Smooth muscle cell (in vitro differentiated cells): ENCODE results near the gene KIF5A. TPM values are rescaled to one million over a fixed set of nuclear protein-coding genes. Genes with fewer than 3 reads are reported as not detected.

ENCODE experiments used
- DNase-seq: peaks from one replicate; lab custom pipeline; 2025; ENCODE audit not compliant: unreplicated experiment; lab: John Stamatoyannopoulos, UW
- H2AFZ ChIP-seq: fragments of 200-600 bp; sonication (generic); 2 replicates; pipeline ENCODE4 v1.6.0; 2016; ENCODE audit warnings: antibody characterized with exemption, low read depth, mild to moderate bottlenecking
- H3F3A ChIP-seq: fragments of 200-600 bp; sonication (generic); 2 replicates; pipeline ENCODE4 v1.6.0; 2017; ENCODE audit warnings: antibody characterized with exemption, low read depth
- H3K27ac ChIP-seq: fragments of 200-600 bp; sonication (generic); 2 replicates; pipeline ENCODE4 v1.5.1; 2016; ENCODE audit warnings: low read depth, mild to moderate bottlenecking
- H3K27me3 ChIP-seq: fragments of 200-600 bp; sonication (generic); 2 replicates; pipeline ENCODE4 v1.6.1; 2016; ENCODE audit warnings: low read depth, mild to moderate bottlenecking
- H3K36me3 ChIP-seq: fragments of 200-600 bp; sonication (generic); 2 replicates; pipeline ENCODE4 v1.5.1; 2016; ENCODE audit warnings: low read depth
- H3K4me1 ChIP-seq: fragments of 200-600 bp; sonication (generic); 2 replicates; pipeline ENCODE4 v1.5.1; 2016; ENCODE audit warnings: low read depth
- H3K4me2 ChIP-seq: fragments of 200-600 bp; sonication (generic); 2 replicates; pipeline ENCODE4 v1.6.0; 2016; ENCODE audit warnings: mild to moderate bottlenecking
- H3K4me3 ChIP-seq: fragments of 200-600 bp; sonication (generic); 2 replicates; pipeline ENCODE4 v1.5.1; 2016; ENCODE audit warnings: mild to moderate bottlenecking
- H3K79me2 ChIP-seq: fragments of 200-600 bp; sonication (generic); 2 replicates; pipeline ENCODE4 v1.6.0; 2016; ENCODE audit warnings: low read depth, mild to moderate bottlenecking
- H3K9ac ChIP-seq: fragments of 200-600 bp; sonication (generic); 2 replicates; pipeline ENCODE4 v1.6.0; 2016; ENCODE audit warnings: low read depth
- H3K9me3 ChIP-seq: fragments of 200-600 bp; sonication (generic); replicated peaks from 2 replicates; pipeline ENCODE4 v1.5.1; 2016; ENCODE audit warnings: low read depth
- H4K20me1 ChIP-seq: fragments of 200-600 bp; sonication (generic); 2 replicates; pipeline ENCODE4 v1.6.0; 2016; ENCODE audit warnings: low read depth
- WGBS: methylation state at CpG from one replicate; pipeline ENCODE4 v1.1.7; 2016; ENCODE audit warnings: low lambda C conversion rate; 5-methylcytosine and 5-hydroxymethylcytosine counted together
- polyA plus RNA-seq: library from polyadenylated mRNA; unstranded; fragments of >200 nt; fragmentation: Nextera tagmentation; extraction: Ambion mirVana; gene quantifications from 2 replicates; pipeline ENCODE4 v1.2.1, GENCODE V29; 2016
- total RNA-seq: library from RNA; depleted of rRNA; stranded (reverse); fragments of >200 nt; gene quantifications from 2 replicates; pipeline ENCODE4 v1.2.3, GENCODE V29; 2014
- TF ChIP-seq, protein P1 (sequence below): fragments of 200-600 bp; sonication (generic); IDR thresholded peaks from 2 replicates; pipeline ENCODE4 v1.5.1; 2017; ENCODE audit warnings: borderline replicate concordance, mild to moderate bottlenecking, antibody characterized with exemption; ENCODE audit not compliant: insufficient read depth, poor library complexity, severe bottlenecking

KIF5A gene
- total and polyA plus RNA-seq, 2 experiments from 2014 or later: 0.34 to 2.8 TPM

DNA sequence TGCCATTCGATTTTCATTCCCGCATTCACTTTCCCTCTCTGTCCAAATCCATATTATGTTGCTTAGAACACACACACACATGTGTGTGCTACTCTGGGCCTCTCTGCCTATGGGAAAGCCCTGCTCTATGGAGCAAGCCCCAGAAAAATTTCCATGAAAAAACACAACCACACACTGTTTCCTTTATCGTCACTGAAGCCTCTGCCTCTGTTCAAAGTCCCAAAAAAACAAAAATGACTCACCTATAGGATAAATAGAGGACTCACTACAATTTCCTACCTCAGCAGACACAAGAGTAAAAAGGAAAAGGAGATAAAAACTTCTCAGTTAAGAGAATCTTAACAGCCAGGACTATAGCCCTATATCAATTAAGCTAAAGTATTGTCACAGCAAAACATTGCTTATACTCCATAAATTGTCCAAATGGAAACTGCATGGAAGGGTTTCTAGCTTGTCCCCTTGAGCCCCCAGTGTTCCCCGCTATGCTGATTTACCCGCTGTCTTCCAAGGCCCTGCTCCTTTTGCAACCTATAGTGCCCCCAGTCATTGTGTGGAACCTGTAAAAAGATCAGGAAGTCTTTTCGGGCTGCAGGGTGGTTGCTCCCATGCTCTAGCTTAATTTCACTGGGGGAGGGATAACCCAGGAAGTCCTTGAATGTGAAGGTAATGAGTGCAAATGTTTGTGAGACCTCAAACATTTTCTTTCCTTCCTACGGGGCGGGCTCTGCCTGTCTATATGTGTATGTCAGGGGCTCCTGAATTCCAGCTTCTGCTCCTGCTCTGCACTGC, 30.0 kb downstream of the KIF5A start:
- Histone ChIP-seq H3K36me3 (no peaks in the 10 kb centered on the region), H3K9ac (no peak overlapping the region), H3K4me3 (no peak overlapping the region), H3F3A (no peaks in the 10 kb centered on the region), H3K27ac (no peak overlapping the region), H3K9me3 (no peaks in the 10 kb centered on the region), H3K4me2 (no peak overlapping the region), H3K27me3 (peaks cover 2% of the 10 kb centered on the region), H2AFZ (no peak overlapping the region), H3K4me1 (no peaks in the 10 kb centered on the region), H4K20me1 (no peaks in the 10 kb centered on the region), H3K79me2 (no peaks in the 10 kb centered on the region)
- TF ChIP-seq, protein P1, sequence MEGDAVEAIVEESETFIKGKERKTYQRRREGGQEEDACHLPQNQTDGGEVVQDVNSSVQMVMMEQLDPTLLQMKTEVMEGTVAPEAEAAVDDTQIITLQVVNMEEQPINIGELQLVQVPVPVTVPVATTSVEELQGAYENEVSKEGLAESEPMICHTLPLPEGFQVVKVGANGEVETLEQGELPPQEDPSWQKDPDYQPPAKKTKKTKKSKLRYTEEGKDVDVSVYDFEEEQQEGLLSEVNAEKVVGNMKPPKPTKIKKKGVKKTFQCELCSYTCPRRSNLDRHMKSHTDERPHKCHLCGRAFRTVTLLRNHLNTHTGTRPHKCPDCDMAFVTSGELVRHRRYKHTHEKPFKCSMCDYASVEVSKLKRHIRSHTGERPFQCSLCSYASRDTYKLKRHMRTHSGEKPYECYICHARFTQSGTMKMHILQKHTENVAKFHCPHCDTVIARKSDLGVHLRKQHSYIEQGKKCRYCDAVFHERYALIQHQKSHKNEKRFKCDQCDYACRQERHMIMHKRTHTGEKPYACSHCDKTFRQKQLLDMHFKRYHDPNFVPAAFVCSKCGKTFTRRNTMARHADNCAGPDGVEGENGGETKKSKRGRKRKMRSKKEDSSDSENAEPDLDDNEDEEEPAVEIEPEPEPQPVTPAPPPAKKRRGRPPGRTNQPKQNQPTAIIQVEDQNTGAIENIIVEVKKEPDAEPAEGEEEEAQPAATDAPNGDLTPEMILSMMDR: no peak
- WGBS: 93% methylated on average over 8 of the region's 8 CpGs
- no peak for DNase-seq

DNA sequence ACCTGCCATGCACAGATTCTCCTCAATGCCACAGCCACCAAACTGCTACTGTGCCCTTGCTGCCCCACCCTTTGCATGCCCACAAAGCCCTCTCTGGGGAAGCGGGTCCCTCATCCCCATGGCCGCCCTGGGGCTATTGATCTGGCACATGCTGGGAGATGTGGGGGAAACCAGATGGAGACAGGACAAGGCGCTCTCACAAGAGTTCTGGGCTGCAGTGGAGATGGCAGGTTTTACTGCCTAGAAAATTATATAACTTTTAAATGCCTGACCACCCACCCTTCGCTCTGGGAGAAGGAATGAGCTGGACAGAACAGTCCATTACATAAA, 30.6 kb downstream of the KIF5A start:
- Histone ChIP-seq H2AFZ (no peak overlapping the region), H3F3A (no peaks in the 10 kb centered on the region), H3K4me2 (no peak overlapping the region), H4K20me1 (no peaks in the 10 kb centered on the region), H3K36me3 (no peaks in the 10 kb centered on the region), H3K27ac (no peak overlapping the region), H3K4me1 (no peaks in the 10 kb centered on the region), H3K27me3 (peaks cover 7% of the 10 kb centered on the region), H3K79me2 (no peaks in the 10 kb centered on the region), H3K9ac (no peak overlapping the region), H3K4me3 (no peak overlapping the region), H3K9me3 (no peaks in the 10 kb centered on the region)
- WGBS: 94% methylated on average over 4 of the region's 4 CpGs
- DNase-seq: no peak
- TF ChIP-seq, protein P1: no peak

DNA sequence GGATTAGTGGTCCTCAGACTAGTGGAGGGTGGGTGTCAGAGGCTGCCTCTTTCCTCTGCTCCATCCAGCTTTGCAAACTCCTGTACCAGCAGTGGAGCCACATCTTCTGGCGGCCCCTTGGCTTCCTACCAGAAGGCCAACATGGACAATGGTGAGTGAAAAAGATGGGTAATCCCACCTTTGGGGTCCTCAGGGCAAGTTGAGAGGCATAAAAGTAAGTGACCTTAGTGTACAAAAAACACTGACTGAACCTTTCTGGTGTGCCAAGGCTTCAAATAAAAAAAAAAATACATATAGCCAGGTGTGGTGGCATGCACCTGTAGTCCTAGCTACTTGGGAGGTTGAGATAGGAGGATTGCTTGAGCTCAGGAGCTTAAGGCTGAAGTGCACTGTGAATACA, 32.0 kb downstream of the KIF5A start:
- H3K36me3 ChIP-seq: no peaks in the 10 kb centered on the region
- H4K20me1 ChIP-seq: no peaks in the 10 kb centered on the region
- no peaks in the 10 kb centered on the region for H3K79me2 ChIP-seq
- no peak overlapping the region for H3K27ac ChIP-seq
- 93% methylated on average over 1 of the region's 1 CpG for WGBS
- H3K27me3 ChIP-seq: peaks cover 7% of the 10 kb centered on the region
- TF ChIP-seq, protein P1: no peak
- H3K4me1 ChIP-seq: no peaks in the 10 kb centered on the region
- H3K4me2 ChIP-seq: no peak overlapping the region
- H3K9me3 ChIP-seq: no peaks in the 10 kb centered on the region
- H3F3A ChIP-seq: no peaks in the 10 kb centered on the region
- no peak overlapping the region for H2AFZ ChIP-seq
- H3K4me3 ChIP-seq: no peak overlapping the region
- DNase-seq: no peak
- no peak overlapping the region for H3K9ac ChIP-seq

DNA sequence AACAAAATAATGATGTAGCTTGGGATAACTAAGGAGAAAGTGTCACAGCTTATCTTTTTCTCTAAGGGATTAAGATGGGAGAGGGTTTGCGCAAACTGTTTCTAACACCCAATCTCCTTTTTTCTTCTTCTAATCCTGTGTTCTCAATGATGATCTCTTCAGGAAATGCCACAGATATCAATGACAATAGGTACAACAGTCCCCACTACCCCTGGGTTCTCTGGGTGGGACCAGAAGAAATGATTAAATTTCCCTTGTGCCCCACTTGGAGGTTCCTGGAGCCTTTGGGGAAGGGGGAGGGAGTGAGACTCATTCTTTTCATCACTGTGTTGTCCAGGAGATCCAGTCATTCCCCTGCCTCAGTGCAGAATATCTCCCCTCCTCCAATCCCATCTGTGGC, 32.6 kb downstream of the KIF5A start:
- no peaks in the 10 kb centered on the region for H3K79me2 ChIP-seq
- H3K4me1 ChIP-seq: no peaks in the 10 kb centered on the region
- H3K27ac ChIP-seq: no peak overlapping the region
- no peaks in the 10 kb centered on the region for H3F3A ChIP-seq
- H3K9me3 ChIP-seq: no peaks in the 10 kb centered on the region
- WGBS: 92% methylated on average over 1 of the region's 1 CpG
- no peak overlapping the region for H2AFZ ChIP-seq
- TF ChIP-seq, protein P1: no peak
- H3K4me3 ChIP-seq: no peak overlapping the region
- H4K20me1 ChIP-seq: no peaks in the 10 kb centered on the region
- no peak overlapping the region for H3K9ac ChIP-seq
- H3K36me3 ChIP-seq: no peaks in the 10 kb centered on the region
- no peak for DNase-seq
- peaks cover 7% of the 10 kb centered on the region for H3K27me3 ChIP-seq
- no peak overlapping the region for H3K4me2 ChIP-seq
